Breast epithelium (tissue), 3 donors: ENCODE measurements around the gene SUFU.

ENCODE experiments used
- CTCF ChIP-seq, 3 donors: fragments of 450-650 bp; IDR thresholded peaks; one replicate each; pipeline ENCODE4 v1.5.1; 2016 to 2017; ENCODE audit warnings: antibody characterized with exemption in 3 of 3, mild to moderate bottlenecking in 3 of 3, moderate library complexity in 3 of 3
- POLR2AphosphoS5 ChIP-seq, 3 donors: sonication (generic); formaldehyde crosslinking; IDR thresholded peaks; one replicate each; pipeline ENCODE4 v1.6.1; 2017; ENCODE audit warnings: antibody characterized with exemption in 3 of 3

GRCh38 chr10:102629661-102630614 lies 126.2 kb downstream of the SUFU start:
- TF ChIP-seq CTCF (IDR thresholded peaks at IDR 0.05) = no peak
- no peak for TF ChIP-seq POLR2AphosphoS5 (IDR thresholded peaks at IDR 0.05)
